ENCODE data around the gene GLDC.

DNA sequence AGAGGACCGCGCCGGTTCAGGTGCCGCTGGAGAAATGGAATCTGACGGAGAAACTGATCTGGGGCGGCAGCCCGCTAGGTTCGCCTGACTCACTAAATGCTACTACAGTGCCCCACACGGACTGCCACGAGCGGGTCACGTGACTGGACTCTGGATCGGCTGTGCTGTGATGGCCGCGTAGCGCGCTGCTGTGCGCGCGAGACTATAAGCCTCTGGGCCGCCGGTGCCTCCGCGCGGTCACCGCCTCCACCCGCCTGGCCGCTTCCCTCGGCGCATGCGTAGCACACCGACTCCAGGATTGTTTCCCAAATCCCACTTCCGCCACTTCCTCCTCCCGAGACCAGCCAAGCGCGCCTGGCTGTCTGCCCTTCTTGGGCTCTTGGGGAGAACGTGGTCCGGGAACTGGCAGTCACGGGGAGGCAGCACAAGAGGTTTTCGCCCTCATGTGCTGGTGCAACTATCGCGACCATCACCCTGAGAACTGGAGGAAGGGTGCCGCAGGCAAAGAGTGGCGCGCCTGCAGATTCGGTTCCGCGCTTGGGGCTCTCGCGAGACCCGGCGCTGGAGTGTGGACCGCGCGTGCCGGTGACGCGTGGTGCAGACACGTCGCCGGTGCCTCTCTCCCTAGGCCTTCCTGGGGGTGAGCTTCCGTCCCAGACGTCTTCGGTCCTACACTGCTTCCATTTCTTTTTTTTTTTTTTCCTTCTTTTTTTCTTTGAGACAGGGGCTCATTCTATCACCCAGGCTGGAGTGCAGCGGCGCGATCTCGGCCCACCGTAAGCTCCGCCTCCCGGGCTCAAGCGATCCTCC lies 35.8 kb upstream of the GLDC start:
- TF ChIP-seq, protein P1, sequence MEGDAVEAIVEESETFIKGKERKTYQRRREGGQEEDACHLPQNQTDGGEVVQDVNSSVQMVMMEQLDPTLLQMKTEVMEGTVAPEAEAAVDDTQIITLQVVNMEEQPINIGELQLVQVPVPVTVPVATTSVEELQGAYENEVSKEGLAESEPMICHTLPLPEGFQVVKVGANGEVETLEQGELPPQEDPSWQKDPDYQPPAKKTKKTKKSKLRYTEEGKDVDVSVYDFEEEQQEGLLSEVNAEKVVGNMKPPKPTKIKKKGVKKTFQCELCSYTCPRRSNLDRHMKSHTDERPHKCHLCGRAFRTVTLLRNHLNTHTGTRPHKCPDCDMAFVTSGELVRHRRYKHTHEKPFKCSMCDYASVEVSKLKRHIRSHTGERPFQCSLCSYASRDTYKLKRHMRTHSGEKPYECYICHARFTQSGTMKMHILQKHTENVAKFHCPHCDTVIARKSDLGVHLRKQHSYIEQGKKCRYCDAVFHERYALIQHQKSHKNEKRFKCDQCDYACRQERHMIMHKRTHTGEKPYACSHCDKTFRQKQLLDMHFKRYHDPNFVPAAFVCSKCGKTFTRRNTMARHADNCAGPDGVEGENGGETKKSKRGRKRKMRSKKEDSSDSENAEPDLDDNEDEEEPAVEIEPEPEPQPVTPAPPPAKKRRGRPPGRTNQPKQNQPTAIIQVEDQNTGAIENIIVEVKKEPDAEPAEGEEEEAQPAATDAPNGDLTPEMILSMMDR (IDR thresholded peaks at IDR 0.05): no peak
- TF ChIP-seq EP300 (IDR thresholded peaks at IDR 0.05) (no peak), POLR2A (IDR thresholded peaks at IDR 0.05) (peak; percentile 24 to 67)

Measured in suprapubic skin (tissue), 3 donors.